IPS-15b (cell line): ENCODE results near the gene TREML2.
"Not testable (repeated sequence)": the region's sequence is repeated elsewhere in the genome, so short reads cannot be mapped to it uniquely, and the experiment has no call there.

Source experiments
- H3K27me3 ChIP-seq: one replicate; pipeline ENCODE4 v1.6.1; 2013; ENCODE audit warnings: low read length; ENCODE audit not compliant: control insufficient read depth, insufficient read depth
- H3K36me3 ChIP-seq: one replicate; pipeline ENCODE4 v1.6.1; 2013; ENCODE audit warnings: low read length; ENCODE audit not compliant: control insufficient read depth, insufficient read depth
- H3K4me1 ChIP-seq: one replicate; pipeline ENCODE4 v1.6.1; 2013; ENCODE audit warnings: mild to moderate bottlenecking, low read length; ENCODE audit not compliant: control insufficient read depth, insufficient read depth
- H3K4me3 ChIP-seq: one replicate; pipeline ENCODE4 v1.5.1; 2013; ENCODE audit warnings: low read depth, low read length
- H3K9ac ChIP-seq: one replicate; pipeline ENCODE4 v1.6.1; 2013; ENCODE audit warnings: low read depth, mild to moderate bottlenecking, low read length
- H3K9me3 ChIP-seq: one replicate; pipeline ENCODE4 v1.6.1; 2013; ENCODE audit warnings: mild to moderate bottlenecking, low read length; ENCODE audit not compliant: control insufficient read depth, insufficient read depth

TREML2 gene

GRCh38 chr6:41200901-41201763, at the start of gene TREML2:
Gene TREML2, minus strand, starts transcription at chr6:41201149. Its CDS starts 141 bp downstream, at chr6:41201008.
- H3K36me3 ChIP-seq = no peaks in the 10 kb centered on the region
- H3K4me1 ChIP-seq = peaks cover 3% of the 10 kb centered on the region
- no peaks in the 10 kb centered on the region for H3K27me3 ChIP-seq
- no peak within 1 kb of the TSS for H3K9ac ChIP-seq
- no peaks in the 10 kb centered on the region for H3K9me3 ChIP-seq
- no peak within 1 kb of the TSS for H3K4me3 ChIP-seq

GRCh38 chr6:41247882-41248705, 47.1 kb upstream of the TREML2 start:
- Histone ChIP-seq H3K9me3 (no peaks in the 10 kb centered on the region), H3K36me3 (no peaks in the 10 kb centered on the region), H3K27me3 (peaks cover 3% of the 10 kb centered on the region), H3K4me3 (no peak overlapping the region), H3K4me1 (no peaks in the 10 kb centered on the region), H3K9ac (no peak overlapping the region)

- H3K9me3 ChIP-seq = no peaks in the 10 kb centered on the region
- H3K4me1 ChIP-seq = no peaks in the 10 kb centered on the region
- H3K27me3 ChIP-seq = peaks cover 7% of the 10 kb centered on the region
- H3K36me3 ChIP-seq = no peaks in the 10 kb centered on the region
- H3K4me3 ChIP-seq = no peak overlapping the region
- no peak overlapping the region for H3K9ac ChIP-seq
Observed at GRCh38 chr6:41247288-41247865, 46.4 kb upstream of the TREML2 start.

- H3K4me1 ChIP-seq, H3K4me3 ChIP-seq, H3K27me3 ChIP-seq, H3K9me3 ChIP-seq, H3K36me3 ChIP-seq, H3K9ac ChIP-seq: not testable (repeated sequence)
Observed at GRCh38 chr6:41246529-41246928, 45.6 kb upstream of the TREML2 start.

- Histone ChIP-seq H3K9ac (peak overlapping the region; percentile 29), H3K9me3 (no peaks in the 10 kb centered on the region), H3K27me3 (peaks cover 19% of the 10 kb centered on the region), H3K4me3 (peak overlapping the region; percentile 57), H3K4me1 (no peaks in the 10 kb centered on the region), H3K36me3 (no peaks in the 10 kb centered on the region)
Observed at GRCh38 chr6:41239467-41240159, 38.7 kb upstream of the TREML2 start.

GRCh38 chr6:41237128-41237527, 36.2 kb upstream of the TREML2 start:
- Histone ChIP-seq H3K36me3 (no peaks in the 10 kb centered on the region), H3K4me3 (no peak overlapping the region), H3K9ac (no peak overlapping the region), H3K9me3 (no peaks in the 10 kb centered on the region), H3K27me3 (peaks cover 15% of the 10 kb centered on the region), H3K4me1 (no peaks in the 10 kb centered on the region)

GRCh38 chr6:41236276-41236675, 35.3 kb upstream of the TREML2 start:
- H3K36me3 ChIP-seq = no peaks in the 10 kb centered on the region
- no peaks in the 10 kb centered on the region for H3K9me3 ChIP-seq
- no peaks in the 10 kb centered on the region for H3K4me1 ChIP-seq
- no peak overlapping the region for H3K4me3 ChIP-seq
- H3K9ac ChIP-seq = no peak overlapping the region
- H3K27me3 ChIP-seq = peaks cover 15% of the 10 kb centered on the region

GRCh38 chr6:41232667-41233066, 31.7 kb upstream of the TREML2 start:
- H3K9ac ChIP-seq = no peak overlapping the region
- H3K4me3 ChIP-seq = no peak overlapping the region
- H3K9me3 ChIP-seq = no peaks in the 10 kb centered on the region
- no peaks in the 10 kb centered on the region for H3K36me3 ChIP-seq
- H3K27me3 ChIP-seq = peaks cover 2% of the 10 kb centered on the region
- H3K4me1 ChIP-seq = no peaks in the 10 kb centered on the region

GRCh38 chr6:41231246-41231645, 30.3 kb upstream of the TREML2 start:
- no peaks in the 10 kb centered on the region for H3K36me3 ChIP-seq
- no peaks in the 10 kb centered on the region for H3K4me1 ChIP-seq
- no peak overlapping the region for H3K9ac ChIP-seq
- H3K9me3 ChIP-seq = no peaks in the 10 kb centered on the region
- H3K4me3 ChIP-seq = no peak overlapping the region
- H3K27me3 ChIP-seq = no peaks in the 10 kb centered on the region

- Histone ChIP-seq H3K36me3 (no peaks in the 10 kb centered on the region), H3K27me3 (no peaks in the 10 kb centered on the region)
Observed at GRCh38 chr6:41229721-41230120, 28.8 kb upstream of the TREML2 start.

GRCh38 chr6:41228616-41229015, 27.7 kb upstream of the TREML2 start:
- no peaks in the 10 kb centered on the region for H3K36me3 ChIP-seq
- no peaks in the 10 kb centered on the region for H3K9me3 ChIP-seq
- no peaks in the 10 kb centered on the region for H3K27me3 ChIP-seq
- no peak overlapping the region for H3K4me3 ChIP-seq
- H3K9ac ChIP-seq = no peak overlapping the region
- H3K4me1 ChIP-seq = no peaks in the 10 kb centered on the region

More at GRCh38 chr6:41229721-41230120, 28.8 kb upstream of the TREML2 start:
- Histone ChIP-seq H3K4me1 (no peaks in the 10 kb centered on the region), H3K4me3 (no peak overlapping the region), H3K9ac (no peak overlapping the region), H3K9me3 (no peaks in the 10 kb centered on the region)
